ENCODE measurements around the gene DNM3. TPM values are rescaled to one million over a fixed set of nuclear protein-coding genes. Genes with fewer than 3 reads are reported as not detected.

DNM3 gene
- total RNA-seq, 1 experiment from 2014 or later, result 0.71 TPM

- DNase-seq (ENCODE audit: low spot score), result peak; percentile 26
- no peak for TF ChIP-seq EZH2 (IDR thresholded peaks at IDR 0.05; ENCODE audit: borderline replicate concordance, low read depth, low read length, poor library complexity, severe bottlenecking)
- TF ChIP-seq, protein P1, sequence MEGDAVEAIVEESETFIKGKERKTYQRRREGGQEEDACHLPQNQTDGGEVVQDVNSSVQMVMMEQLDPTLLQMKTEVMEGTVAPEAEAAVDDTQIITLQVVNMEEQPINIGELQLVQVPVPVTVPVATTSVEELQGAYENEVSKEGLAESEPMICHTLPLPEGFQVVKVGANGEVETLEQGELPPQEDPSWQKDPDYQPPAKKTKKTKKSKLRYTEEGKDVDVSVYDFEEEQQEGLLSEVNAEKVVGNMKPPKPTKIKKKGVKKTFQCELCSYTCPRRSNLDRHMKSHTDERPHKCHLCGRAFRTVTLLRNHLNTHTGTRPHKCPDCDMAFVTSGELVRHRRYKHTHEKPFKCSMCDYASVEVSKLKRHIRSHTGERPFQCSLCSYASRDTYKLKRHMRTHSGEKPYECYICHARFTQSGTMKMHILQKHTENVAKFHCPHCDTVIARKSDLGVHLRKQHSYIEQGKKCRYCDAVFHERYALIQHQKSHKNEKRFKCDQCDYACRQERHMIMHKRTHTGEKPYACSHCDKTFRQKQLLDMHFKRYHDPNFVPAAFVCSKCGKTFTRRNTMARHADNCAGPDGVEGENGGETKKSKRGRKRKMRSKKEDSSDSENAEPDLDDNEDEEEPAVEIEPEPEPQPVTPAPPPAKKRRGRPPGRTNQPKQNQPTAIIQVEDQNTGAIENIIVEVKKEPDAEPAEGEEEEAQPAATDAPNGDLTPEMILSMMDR (conservative IDR thresholded peaks at IDR 0.05; ENCODE audit: low read depth, low read length), result no peak
- H3K4me3 ChIP-seq (ENCODE audit: low read depth, low read length, poor library complexity, severe bottlenecking), result no peak overlapping the region
- no TSS peak for BruUV-seq (replicated peaks)
- H3K27ac ChIP-seq (ENCODE audit: low read depth, low read length, poor library complexity, severe bottlenecking), result peak overlapping the region; percentile 8
- H3K27me3 ChIP-seq (replicated peaks; ENCODE audit: insufficient read depth, low read depth, low read length, poor library complexity), result no peaks in the 10 kb centered on the region
- intact Hi-C loops (cut with micrococcal nuclease; ENCODE audit: unreplicated experiment), result no loop called here
- H3K4me1 ChIP-seq (ENCODE audit: insufficient read depth, low read length, poor library complexity, severe bottlenecking), result peaks cover 44% of the 10 kb centered on the region
- CTCF ChIA-PET, result no interaction called here
- no peaks in the 10 kb centered on the region for H3K36me3 ChIP-seq (ENCODE audit: insufficient read depth, low read length, poor library complexity, severe bottlenecking)
- POLR2A ChIA-PET (ENCODE audit: low non-redundant PET), result no interaction called here
- peaks cover 13% of the 10 kb centered on the region for H3K9me3 ChIP-seq (ENCODE audit: low read depth, low read length, poor library complexity, severe bottlenecking)
Measured at GRCh38 chr1:172351754-172352161, 510.5 kb downstream of the DNM3 start.

DNA sequence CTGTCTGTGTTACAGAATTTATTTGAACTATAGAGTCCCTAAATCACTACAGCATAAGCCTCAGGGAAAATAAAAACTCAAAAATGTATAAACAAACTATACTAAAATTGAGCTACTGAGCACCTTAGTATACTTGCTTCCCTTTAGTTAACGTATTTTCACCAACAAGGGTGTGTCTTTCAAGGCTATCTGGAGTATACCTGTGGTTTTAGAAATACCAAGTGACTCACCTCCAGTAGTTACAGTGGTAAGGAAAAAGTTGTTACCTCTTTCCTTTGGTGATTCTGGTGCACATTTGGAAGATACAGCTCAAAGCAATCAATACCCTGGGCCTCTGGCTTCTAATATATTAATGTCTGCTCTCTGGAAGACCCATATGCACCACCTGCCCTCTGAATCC lies 511.1 kb downstream of the DNM3 start:
- BruUV-seq (replicated peaks), result no TSS peak
- CTCF ChIA-PET, result no interaction called here
- Histone ChIP-seq H3K36me3 (ENCODE audit: insufficient read depth, low read length, poor library complexity, severe bottlenecking) (no peaks in the 10 kb centered on the region), H3K27me3 (replicated peaks; ENCODE audit: insufficient read depth, low read depth, low read length, poor library complexity) (no peaks in the 10 kb centered on the region), H3K4me1 (ENCODE audit: insufficient read depth, low read length, poor library complexity, severe bottlenecking) (peaks cover 51% of the 10 kb centered on the region), H3K9me3 (ENCODE audit: low read depth, low read length, poor library complexity, severe bottlenecking) (peaks cover 6% of the 10 kb centered on the region), H3K27ac (ENCODE audit: low read depth, low read length, poor library complexity, severe bottlenecking) (no peak overlapping the region), H3K4me3 (ENCODE audit: low read depth, low read length, poor library complexity, severe bottlenecking) (no peak overlapping the region)
- no peak for DNase-seq (ENCODE audit: low spot score)
- TF ChIP-seq, protein P1 (conservative IDR thresholded peaks at IDR 0.05; ENCODE audit: low read depth, low read length), result no peak
- no peak for TF ChIP-seq EZH2 (IDR thresholded peaks at IDR 0.05; ENCODE audit: borderline replicate concordance, low read depth, low read length, poor library complexity, severe bottlenecking)
- intact Hi-C loops (cut with micrococcal nuclease; ENCODE audit: unreplicated experiment), result no loop called here
- POLR2A ChIA-PET (ENCODE audit: low non-redundant PET), result no interaction called here

- H3K4me1 ChIP-seq (ENCODE audit: insufficient read depth, low read length, poor library complexity, severe bottlenecking), result peaks cover 69% of the 10 kb centered on the region
- no TSS peak for BruUV-seq (replicated peaks)
- no peak for DNase-seq (ENCODE audit: low spot score)
- intact Hi-C loops (cut with micrococcal nuclease; ENCODE audit: unreplicated experiment), result loop anchor here (5.0 kb wide), 1 partner anchor 43 kb away; no protein-coding TSS in a partner anchor
- no peaks in the 10 kb centered on the region for H3K9me3 ChIP-seq (ENCODE audit: low read depth, low read length, poor library complexity, severe bottlenecking)
- no peak for TF ChIP-seq EZH2 (IDR thresholded peaks at IDR 0.05; ENCODE audit: borderline replicate concordance, low read depth, low read length, poor library complexity, severe bottlenecking)
- TF ChIP-seq, protein P1 (conservative IDR thresholded peaks at IDR 0.05; ENCODE audit: low read depth, low read length), result no peak
- H3K4me3 ChIP-seq (ENCODE audit: low read depth, low read length, poor library complexity, severe bottlenecking), result no peak overlapping the region
- ChIA-PET CTCF (no interaction called here), POLR2A (ENCODE audit: low non-redundant PET) (interaction anchor here (0.7 kb wide), 1 partner anchor 206 kb away, joined by 3 read pairs; no protein-coding TSS in a partner anchor)
- no peak overlapping the region for H3K27ac ChIP-seq (ENCODE audit: low read depth, low read length, poor library complexity, severe bottlenecking)
- H3K27me3 ChIP-seq (replicated peaks; ENCODE audit: insufficient read depth, low read depth, low read length, poor library complexity), result no peaks in the 10 kb centered on the region
- H3K36me3 ChIP-seq (ENCODE audit: insufficient read depth, low read length, poor library complexity, severe bottlenecking), result no peaks in the 10 kb centered on the region
Measured at GRCh38 chr1:172354291-172355274, 513.3 kb downstream of the DNM3 start.

All from A673 (cell line).